HG03521 (cell line): ENCODE measurements around the gene COX6B2.

Source experiments
- ATAC-seq: cut with Tn5 transposase; IDR thresholded peaks from one replicate; pipeline ENCODE4 v1.9.1; 2021; ENCODE audit warnings: mild to moderate bottlenecking, moderate library complexity; ENCODE audit not compliant: unreplicated experiment

COX6B2 gene

GRCh38 chr19:55362990-55363716, 8.6 kb upstream of the COX6B2 start, which contains the start of gene GARIN5B:
GARIN5B (minus strand) TSS chr19:55363260; CDS start chr19:55363066, 194 bp downstream.
- no peak for ATAC-seq

GRCh38 chr19:55362174-55362989, 7.9 kb upstream of the COX6B2 start:
- ATAC-seq, result no peak

- ATAC-seq, result no peak
Measured at GRCh38 chr19:55360902-55361301, 6.4 kb upstream of the COX6B2 start.

- no peak for ATAC-seq
Measured at GRCh38 chr19:55358943-55359908, 4.7 kb upstream of the COX6B2 start.

GRCh38 chr19:55358493-55358892, 4.0 kb upstream of the COX6B2 start:
- ATAC-seq, result no peak

DNA sequence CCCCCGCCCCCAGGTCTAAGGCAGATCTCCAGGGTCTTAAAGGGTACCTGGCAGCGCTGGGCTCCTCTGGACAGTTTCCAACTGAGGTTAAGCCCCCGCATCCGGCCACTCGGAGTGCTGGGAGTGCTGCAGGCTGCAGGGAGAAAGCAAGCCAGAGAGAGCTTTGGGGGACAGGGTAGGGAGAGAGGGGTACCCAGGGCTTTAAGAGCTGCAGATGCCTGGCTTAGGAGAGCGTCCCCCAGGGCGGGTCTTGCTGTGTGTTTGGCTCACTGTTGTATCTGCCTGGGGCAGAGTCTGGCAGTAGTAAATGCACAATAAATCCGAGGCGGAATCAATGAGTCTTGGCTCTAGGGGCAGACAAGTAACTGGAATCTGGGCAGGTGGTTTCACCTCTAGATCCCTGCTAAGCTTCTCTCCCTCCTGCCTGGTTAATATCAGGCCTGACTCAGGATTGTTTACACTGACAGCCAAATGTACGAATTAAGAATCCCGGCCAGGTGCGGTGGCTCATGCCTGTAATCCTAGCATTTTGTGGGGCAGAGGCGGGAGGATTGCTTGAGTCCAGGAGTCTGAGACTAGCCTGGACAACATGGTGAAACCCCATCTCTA, 798 bp upstream of the COX6B2 start:
- no peak for ATAC-seq

DNA sequence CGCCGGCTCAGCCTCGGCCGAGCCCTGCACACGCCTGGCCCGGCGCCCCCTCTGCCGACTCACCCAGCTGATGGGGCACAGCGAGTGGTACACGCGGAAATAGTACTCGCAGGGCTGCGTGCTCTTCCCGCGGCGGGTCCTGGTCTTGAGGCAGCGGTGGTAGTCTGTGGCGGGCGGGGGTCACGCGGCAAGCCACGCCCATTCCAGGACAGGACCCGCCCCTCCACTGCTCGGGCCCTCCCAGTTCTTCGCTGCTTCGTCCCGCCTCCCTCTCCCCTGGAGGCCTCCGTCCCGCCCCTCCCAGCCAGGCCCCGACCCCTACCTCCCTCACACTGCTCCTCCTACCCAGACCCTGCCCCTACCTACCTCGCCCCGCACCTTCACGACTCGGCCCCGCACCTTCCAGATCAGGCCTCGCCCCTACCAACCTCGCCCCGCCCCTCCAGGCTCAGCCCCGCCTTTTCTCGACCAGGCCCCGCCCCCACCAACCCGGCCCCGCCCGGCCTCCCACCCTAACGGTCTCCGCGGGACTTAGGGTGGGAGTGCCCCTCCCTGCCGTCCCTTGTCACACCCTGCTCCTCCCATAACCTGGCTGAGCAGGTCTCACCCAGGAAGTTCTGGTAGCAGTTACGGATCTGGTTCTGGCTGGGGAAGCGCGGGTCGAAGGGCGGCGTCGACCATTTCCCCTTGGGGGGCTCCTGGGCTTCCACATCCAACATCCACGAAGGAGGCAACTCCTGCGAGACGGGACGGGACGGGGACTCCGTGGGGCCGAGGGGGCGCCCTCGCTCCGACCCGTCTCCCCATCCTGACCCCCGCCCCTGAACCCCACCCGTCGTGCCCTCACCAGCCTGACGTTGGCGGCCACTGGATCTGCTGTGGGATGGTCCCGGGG, 469 bp downstream of the COX6B2 start:
- ATAC-seq, result no peak

GRCh38 chr19:55353356-55353802, 1.1 kb downstream of the COX6B2 start:
- ATAC-seq, result no peak

- ATAC-seq, result no peak
Measured at GRCh38 chr19:55352549-55353145, 1.9 kb downstream of the COX6B2 start.

- ATAC-seq, result no peak
Measured at GRCh38 chr19:55352040-55352439, 2.5 kb downstream of the COX6B2 start.

DNA sequence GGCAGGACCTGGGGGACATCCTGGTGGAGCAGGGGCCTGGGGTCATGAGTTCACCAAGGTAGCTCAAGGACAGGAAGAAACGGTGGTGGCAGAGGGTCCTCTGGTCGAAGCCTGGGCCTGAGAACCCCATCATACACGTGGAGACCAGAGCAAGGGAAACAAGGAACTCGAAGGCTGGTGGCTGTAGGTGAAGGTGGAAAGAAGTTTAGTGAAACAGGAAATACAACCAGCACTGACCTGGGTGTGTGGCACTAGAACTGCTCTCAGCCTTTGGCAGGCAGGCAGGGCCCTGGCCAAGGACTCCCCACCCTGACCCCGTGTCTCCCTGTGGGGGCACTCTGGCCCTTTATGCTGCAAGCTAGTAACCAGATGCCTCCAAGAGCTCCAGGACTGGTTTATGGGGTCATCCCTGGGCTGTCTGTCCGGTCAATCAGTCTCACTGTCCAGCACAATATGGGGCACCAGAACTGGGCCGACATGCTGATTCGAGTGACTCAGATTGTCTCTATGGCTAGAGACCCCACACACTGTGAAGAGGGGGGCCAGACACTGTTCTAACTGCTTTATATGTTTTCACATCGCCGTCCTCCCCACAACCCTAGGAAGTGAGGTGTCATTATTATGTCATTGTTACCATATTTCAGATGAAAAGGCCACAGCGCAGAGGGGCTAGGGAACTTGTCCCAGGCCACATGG, 3.8 kb downstream of the COX6B2 start:
- ATAC-seq, result no peak

DNA sequence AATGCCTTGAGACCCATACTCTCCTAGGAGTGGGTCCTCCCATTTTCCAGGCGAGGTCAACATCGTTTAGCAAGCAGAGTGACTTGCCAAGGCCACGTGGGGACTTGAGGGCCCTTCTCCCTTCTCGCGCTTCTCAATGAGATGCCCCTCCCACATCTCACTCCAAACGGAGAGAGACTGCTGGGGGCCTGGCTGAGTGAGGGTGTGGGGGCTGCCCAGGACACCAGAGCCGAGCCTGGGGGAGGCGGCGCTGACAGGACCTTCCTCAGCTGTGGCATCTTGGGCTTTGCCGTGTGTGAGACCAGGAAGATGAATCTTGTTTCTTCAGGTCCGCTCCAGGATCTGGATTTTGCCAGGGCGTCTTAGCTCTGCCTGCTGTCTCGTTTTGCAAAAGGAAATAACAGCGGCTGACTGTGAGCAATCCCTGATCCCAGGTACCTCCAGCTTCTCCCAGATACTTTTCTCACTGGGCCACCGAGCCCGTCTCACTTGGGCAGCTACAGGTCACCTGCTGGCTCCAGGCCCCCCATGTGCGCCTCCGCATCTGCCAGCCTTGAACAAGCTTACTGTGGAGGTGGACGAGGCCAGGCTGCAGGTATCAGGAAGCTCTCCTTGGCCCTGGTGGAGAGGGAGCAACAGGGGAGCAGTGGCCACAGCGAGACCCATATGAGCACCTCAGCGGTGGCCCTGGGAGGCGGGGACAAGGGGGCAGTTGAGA, 6.0 kb downstream of the COX6B2 start:
- ATAC-seq, result no peak

- ATAC-seq, result no peak
Measured at GRCh38 chr19:55347442-55348009, 7.0 kb downstream of the COX6B2 start.

- no peak for ATAC-seq
Measured at GRCh38 chr19:55346725-55347441, 7.6 kb downstream of the COX6B2 start.

DNA sequence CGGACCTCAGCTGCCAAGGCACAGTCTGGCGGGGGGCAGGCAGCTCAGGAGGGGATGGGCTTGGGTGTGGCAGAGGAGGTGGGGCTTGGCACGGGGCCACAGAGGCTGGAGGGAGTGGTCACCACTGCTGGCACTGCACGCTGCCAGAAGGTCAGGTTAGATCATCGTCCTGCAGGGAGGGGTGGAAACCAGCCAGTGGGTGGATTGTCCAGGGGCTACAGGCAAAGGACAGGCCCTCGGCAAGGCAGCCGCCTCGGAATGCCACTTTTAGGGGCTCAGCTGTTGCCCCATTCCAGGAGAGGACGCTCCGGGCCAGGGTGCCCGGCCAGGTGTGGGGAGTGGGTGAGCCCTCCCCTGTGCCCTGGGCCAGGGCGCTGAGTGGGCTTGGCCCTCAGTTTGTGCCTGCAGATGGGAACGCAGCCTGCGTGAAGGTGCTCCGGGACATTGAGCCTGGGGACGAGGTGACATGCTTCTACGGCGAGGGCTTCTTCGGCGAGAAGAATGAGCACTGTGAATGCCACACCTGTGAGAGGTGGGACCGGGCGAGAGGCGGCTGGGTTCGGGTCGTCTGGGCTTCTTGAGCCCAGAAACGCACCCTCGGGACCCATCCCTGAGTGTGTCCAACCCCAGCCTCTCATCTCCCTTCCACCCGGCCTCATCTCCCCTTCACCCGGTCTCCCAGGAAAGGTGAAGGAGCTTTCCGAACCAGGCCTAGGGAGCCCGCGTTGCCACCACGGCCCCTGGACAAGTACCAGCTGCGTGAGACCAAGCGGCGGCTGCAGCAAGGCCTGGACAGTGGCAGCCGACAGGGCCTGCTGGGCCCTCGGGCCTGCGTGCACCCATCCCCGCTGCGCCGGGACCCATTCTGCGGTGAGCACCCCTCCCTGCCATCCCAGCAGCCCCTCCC, 8.4 kb downstream of the COX6B2 start:
- ATAC-seq, result no peak
